Measurements from ENCODE around the gene ELL2.
"Not testable (repeated sequence)": the region's sequence is repeated elsewhere in the genome, so short reads cannot be mapped to it uniquely, and the experiment has no call there.

ELL2 gene

GRCh38 chr5:95870105-95870672, 91.5 kb downstream of the ELL2 start:
- no peak overlapping the region for H3K4me3 ChIP-seq (ENCODE audit: low read depth, low read length)
- no peak for DNase-seq (ENCODE audit: low read depth)

GRCh38 chr5:95869173-95869855, 92.3 kb downstream of the ELL2 start:
- not testable (repeated sequence) for H3K4me3 ChIP-seq (ENCODE audit: low read depth, low read length); DNase-seq (ENCODE audit: low read depth)

GRCh38 chr5:95868136-95868535, 93.5 kb downstream of the ELL2 start:
- no peak for DNase-seq (ENCODE audit: low read depth)
- H3K4me3 ChIP-seq (ENCODE audit: low read depth, low read length), result no peak overlapping the region

GRCh38 chr5:95866435-95867040, 95.1 kb downstream of the ELL2 start:
- H3K4me3 ChIP-seq (ENCODE audit: low read depth, low read length), result no peak overlapping the region
- DNase-seq (ENCODE audit: low read depth), result no peak

GRCh38 chr5:95864944-95865504, 96.6 kb downstream of the ELL2 start:
- no peak for DNase-seq (ENCODE audit: low read depth)
- no peak overlapping the region for H3K4me3 ChIP-seq (ENCODE audit: low read depth, low read length)

- DNase-seq (ENCODE audit: low read depth), result no peak
- H3K4me3 ChIP-seq (ENCODE audit: low read depth, low read length), result no peak overlapping the region
These were observed 97.2 kb downstream of the ELL2 start for GRCh38 chr5:95864456-95864855.

- DNase-seq (ENCODE audit: low read depth), result peak; percentile 84
- H3K4me3 ChIP-seq (ENCODE audit: low read depth, low read length), result no peak overlapping the region
These were observed 98.3 kb downstream of the ELL2 start for GRCh38 chr5:95863383-95863757.

GRCh38 chr5:95862671-95863382, 98.8 kb downstream of the ELL2 start:
- DNase-seq (ENCODE audit: low read depth), result no peak
- H3K4me3 ChIP-seq (ENCODE audit: low read depth, low read length), result no peak overlapping the region

- H3K4me3 ChIP-seq (ENCODE audit: low read depth, low read length), result no peak overlapping the region
- no peak for DNase-seq (ENCODE audit: low read depth)
These were observed 99.6 kb downstream of the ELL2 start for GRCh38 chr5:95861864-95862561.

GRCh38 chr5:95861221-95861863, 100.3 kb downstream of the ELL2 start:
- DNase-seq (ENCODE audit: low read depth), result peak; percentile 98
- no peak overlapping the region for H3K4me3 ChIP-seq (ENCODE audit: low read depth, low read length)

GRCh38 chr5:95859661-95860060, 102.0 kb downstream of the ELL2 start:
- no peak for DNase-seq (ENCODE audit: low read depth)
- peak overlapping the region; percentile 25 for H3K4me3 ChIP-seq (ENCODE audit: low read depth, low read length)

- peak; percentile 99 for DNase-seq (ENCODE audit: low read depth)
- H3K4me3 ChIP-seq (ENCODE audit: low read depth, low read length), result peak overlapping the region; percentile 25
These were observed 102.7 kb downstream of the ELL2 start for GRCh38 chr5:95858661-95859595.

GRCh38 chr5:95858023-95858461, 103.6 kb downstream of the ELL2 start:
- DNase-seq (ENCODE audit: low read depth), result peak; percentile 81

GRCh38 chr5:95857185-95857945, 104.3 kb downstream of the ELL2 start:
- peak; percentile 91 for DNase-seq (ENCODE audit: low read depth)

More at GRCh38 chr5:95858023-95858461, 103.6 kb downstream of the ELL2 start:
- H3K4me3 ChIP-seq (ENCODE audit: low read depth, low read length), result no peak overlapping the region

GRCh38 chr5:95856501-95856981, 105.1 kb downstream of the ELL2 start:
- no peak overlapping the region for H3K4me3 ChIP-seq (ENCODE audit: low read depth, low read length)
- DNase-seq (ENCODE audit: low read depth), result no peak

More at GRCh38 chr5:95857185-95857945, 104.3 kb downstream of the ELL2 start:
- no peak overlapping the region for H3K4me3 ChIP-seq (ENCODE audit: low read depth, low read length)

GRCh38 chr5:95853490-95853889, 108.2 kb downstream of the ELL2 start:
- no peak overlapping the region for H3K4me3 ChIP-seq (ENCODE audit: low read depth, low read length)
- no peak for DNase-seq (ENCODE audit: low read depth)

- DNase-seq (ENCODE audit: low read depth), result no peak
- no peak overlapping the region for H3K4me3 ChIP-seq (ENCODE audit: low read depth, low read length)
These were observed 109.1 kb downstream of the ELL2 start for GRCh38 chr5:95852567-95852966.

Measured in skeletal muscle cell (primary cell).